Muscle layer of duodenum (tissue), 2 donors: ENCODE measurements around the gene GRIN2D.

Experiments
- H3K27ac ChIP-seq: one replicate; pipeline ENCODE4 v1.7.0; 2013; ENCODE audit warnings: mild to moderate bottlenecking, low read length
- H3K27me3 ChIP-seq: one replicate; pipeline ENCODE4 v1.7.0; 2013; ENCODE audit warnings: low read depth, mild to moderate bottlenecking, control low read depth, low read length
- H3K36me3 ChIP-seq, 2 donors: one replicate each; pipeline ENCODE4 v1.7.0; 2013; ENCODE audit warnings: low read length in 2 of 2, control low read depth in 1 of 2, mild to moderate bottlenecking in 1 of 2; ENCODE audit not compliant: insufficient read depth in 2 of 2, control insufficient read depth in 1 of 2
- H3K4me1 ChIP-seq, 2 donors: one replicate each; pipeline ENCODE4 v1.7.0; 2013; ENCODE audit warnings: low read length in 2 of 2, mild to moderate bottlenecking in 2 of 2, control low read depth in 1 of 2, moderate library complexity in 1 of 2; ENCODE audit not compliant: insufficient read depth in 2 of 2, control insufficient read depth in 1 of 2
- H3K4me3 ChIP-seq, 2 donors: one replicate each; pipeline ENCODE4 v1.7.0; 2013; ENCODE audit warnings: low read length in 2 of 2, low read depth in 1 of 2, mild to moderate bottlenecking in 1 of 2
- H3K9me3 ChIP-seq, 2 donors: one replicate each; pipeline ENCODE4 v1.7.0; 2013; ENCODE audit warnings: low read length in 2 of 2, control low read depth in 1 of 2, mild to moderate bottlenecking in 1 of 2; ENCODE audit not compliant: control insufficient read depth in 1 of 2
- donor health status: healthy.

Gene GRIN2D

DNA sequence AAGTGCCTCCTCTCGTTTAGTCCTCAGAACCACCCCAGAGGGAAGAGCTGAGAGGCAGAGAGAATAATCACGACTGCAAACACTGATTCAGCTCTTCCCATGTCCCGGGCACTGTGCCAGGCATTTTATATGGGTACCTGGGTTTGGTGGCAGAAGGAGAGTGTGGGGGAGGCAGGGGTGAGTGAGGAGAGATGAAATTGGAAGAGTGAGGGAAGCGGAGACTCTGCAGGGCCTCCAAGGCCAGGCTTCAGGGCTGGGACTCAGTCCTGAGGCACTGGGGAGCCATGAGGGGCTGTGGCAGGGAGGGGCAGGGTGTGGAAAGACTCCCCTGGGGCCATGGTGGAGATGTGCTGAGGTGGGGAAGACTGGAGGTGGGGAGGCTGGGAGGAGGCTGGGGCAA is 20.6 kb upstream of the GRIN2D start:
- no peak overlapping the region for H3K27ac ChIP-seq
- no peak overlapping the region for H3K4me3 ChIP-seq
- no peaks in the 10 kb centered on the region for H3K4me1 ChIP-seq
- H3K9me3 ChIP-seq = no peaks in the 10 kb centered on the region
- H3K36me3 ChIP-seq = no peaks in the 10 kb centered on the region
- H3K27me3 ChIP-seq = no peaks in the 10 kb centered on the region

- Histone ChIP-seq H3K36me3 (no peaks in the 10 kb centered on the region), H3K4me1 (no peaks in the 10 kb centered on the region), H3K4me3 (no peak overlapping the region), H3K27me3 (no peaks in the 10 kb centered on the region), H3K27ac (no peak overlapping the region), H3K9me3 (no peaks in the 10 kb centered on the region)
Observed at GRCh38 chr19:48373567-48373966, 19.9 kb upstream of the GRIN2D start.

- no peak overlapping the region for H3K4me3 ChIP-seq
- no peaks in the 10 kb centered on the region for H3K9me3 ChIP-seq
- H3K4me1 ChIP-seq = no peaks in the 10 kb centered on the region
Observed at GRCh38 chr19:48378194-48378570, 15.3 kb upstream of the GRIN2D start.

DNA sequence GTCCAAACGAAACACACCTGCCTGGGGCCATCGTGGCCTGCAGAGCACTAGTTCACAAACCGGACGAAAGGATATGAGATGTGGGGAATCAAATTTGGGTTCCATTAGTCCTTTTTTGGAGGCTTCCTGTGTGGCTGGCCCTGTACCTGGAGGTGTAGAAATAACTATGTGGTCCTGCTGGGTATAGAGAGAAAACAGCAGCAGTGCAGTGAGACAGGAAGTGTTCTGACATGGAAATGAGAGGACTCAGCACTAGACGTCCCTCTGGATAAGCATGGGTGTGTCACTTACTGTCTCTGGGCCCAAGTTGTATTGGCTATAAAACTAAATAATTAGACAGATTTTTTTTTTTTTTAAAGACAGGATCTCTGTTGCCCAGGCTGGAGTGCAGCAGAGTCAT is 14.4 kb upstream of the GRIN2D start:
- no peaks in the 10 kb centered on the region for H3K4me1 ChIP-seq
- H3K9me3 ChIP-seq = no peaks in the 10 kb centered on the region
- H3K27ac ChIP-seq = no peak overlapping the region
- no peak overlapping the region for H3K4me3 ChIP-seq
- no peaks in the 10 kb centered on the region for H3K27me3 ChIP-seq
- H3K36me3 ChIP-seq = peaks cover 11 to 31% of the 10 kb centered on the region in 2 donors

More at GRCh38 chr19:48378194-48378570, 15.3 kb upstream of the GRIN2D start:
- Histone ChIP-seq H3K27me3 (no peaks in the 10 kb centered on the region), H3K27ac (no peak overlapping the region), H3K36me3 (peaks cover 7 to 22% of the 10 kb centered on the region in 2 donors)

DNA sequence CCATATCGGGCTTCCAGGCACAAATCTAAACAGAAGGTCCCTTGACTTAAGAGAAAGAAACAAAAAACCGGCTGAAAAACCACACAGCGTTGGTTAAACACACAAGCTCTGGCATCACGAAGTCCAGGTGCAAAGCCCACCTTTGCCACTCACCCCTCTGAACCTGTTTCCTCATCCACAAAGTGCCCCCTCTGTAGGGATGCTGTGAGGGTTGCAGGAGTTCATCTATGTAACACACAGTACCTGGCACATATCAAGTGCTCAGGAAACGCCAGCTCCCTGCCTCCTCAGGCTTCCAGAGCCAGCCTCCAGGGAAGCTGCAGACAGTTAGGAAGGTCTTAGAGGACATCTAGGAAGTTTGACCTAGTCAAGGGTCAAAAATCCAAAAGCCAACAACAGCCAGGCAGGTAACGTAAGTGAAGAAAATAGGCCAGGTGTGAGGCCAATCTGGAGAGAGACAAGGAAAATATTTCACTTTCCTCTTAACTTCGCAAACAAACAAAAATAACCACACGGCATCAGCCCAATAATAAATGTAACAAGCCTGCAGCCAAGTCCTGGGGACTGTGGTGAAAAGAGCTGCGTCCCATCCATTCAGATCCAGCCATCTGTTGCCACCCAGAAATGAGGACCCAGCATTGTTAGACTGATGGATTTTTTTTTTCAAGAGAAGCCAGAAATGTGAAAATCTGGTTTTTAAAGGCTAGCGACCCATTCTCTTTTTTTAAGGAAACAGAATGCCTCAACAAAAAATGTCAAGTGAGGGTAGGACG is 12.1 kb upstream of the GRIN2D start:
- Histone ChIP-seq H3K9me3 (no peaks in the 10 kb centered on the region), H3K27ac (no peak overlapping the region), H3K4me3 (no peak overlapping the region), H3K36me3 (peaks cover 26 to 53% of the 10 kb centered on the region in 2 donors), H3K4me1 (no peaks in the 10 kb centered on the region), H3K27me3 (no peaks in the 10 kb centered on the region)

GRCh38 chr19:48382286-48382685 is 11.2 kb upstream of the GRIN2D start:
- Histone ChIP-seq H3K4me1 (no peaks in the 10 kb centered on the region), H3K27ac (no peak overlapping the region), H3K36me3 (peaks cover 33 to 62% of the 10 kb centered on the region in 2 donors), H3K9me3 (no peaks in the 10 kb centered on the region), H3K27me3 (no peaks in the 10 kb centered on the region), H3K4me3 (no peak overlapping the region)

- H3K9me3 ChIP-seq = no peaks in the 10 kb centered on the region
- H3K36me3 ChIP-seq = peaks cover 38 to 78% of the 10 kb centered on the region in 2 donors
- H3K4me1 ChIP-seq = peaks cover 0 to 11% of the 10 kb centered on the region in 2 donors
- H3K4me3 ChIP-seq = no peak overlapping the region
- no peak overlapping the region for H3K27ac ChIP-seq
- H3K27me3 ChIP-seq = no peaks in the 10 kb centered on the region
Observed at GRCh38 chr19:48385461-48386087, 7.9 kb upstream of the GRIN2D start.

DNA sequence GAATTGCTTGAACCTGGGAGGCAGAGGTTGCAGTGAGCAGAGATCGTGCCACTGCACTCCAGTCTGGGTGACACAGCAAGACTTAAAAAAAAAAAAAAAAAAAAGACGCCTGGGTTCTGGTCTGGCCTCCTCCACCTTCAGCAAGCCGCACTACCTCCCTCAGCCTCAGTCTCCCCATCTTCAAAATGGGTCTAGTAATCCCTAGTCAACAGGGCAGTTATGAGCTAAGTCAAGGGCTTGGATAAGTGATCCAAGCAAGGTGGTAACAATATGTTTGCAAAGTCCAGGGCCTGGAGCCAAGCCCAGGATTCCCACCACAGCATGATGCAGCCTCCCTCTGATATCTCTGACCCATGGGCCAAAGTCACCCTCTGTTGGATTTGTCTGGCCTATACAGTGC is 6.5 kb upstream of the GRIN2D start:
- peaks cover 0 to 11% of the 10 kb centered on the region in 2 donors for H3K4me1 ChIP-seq
- H3K4me3 ChIP-seq = no peak overlapping the region
- H3K27me3 ChIP-seq = no peaks in the 10 kb centered on the region
- H3K9me3 ChIP-seq = no peaks in the 10 kb centered on the region
- H3K27ac ChIP-seq = no peak overlapping the region
- H3K36me3 ChIP-seq = peaks cover 31 to 68% of the 10 kb centered on the region in 2 donors

- peaks cover 0 to 24% of the 10 kb centered on the region in 2 donors for H3K4me1 ChIP-seq
- H3K4me3 ChIP-seq = peak overlapping the region; percentile 76 to 96
- no peaks in the 10 kb centered on the region for H3K9me3 ChIP-seq
- H3K27ac ChIP-seq = peak overlapping the region; percentile 96
- peaks cover 18 to 33% of the 10 kb centered on the region in 2 donors for H3K36me3 ChIP-seq
- peaks cover 23% of the 10 kb centered on the region for H3K27me3 ChIP-seq
Observed at GRCh38 chr19:48390188-48391099, 3.0 kb upstream of the GRIN2D start.

DNA sequence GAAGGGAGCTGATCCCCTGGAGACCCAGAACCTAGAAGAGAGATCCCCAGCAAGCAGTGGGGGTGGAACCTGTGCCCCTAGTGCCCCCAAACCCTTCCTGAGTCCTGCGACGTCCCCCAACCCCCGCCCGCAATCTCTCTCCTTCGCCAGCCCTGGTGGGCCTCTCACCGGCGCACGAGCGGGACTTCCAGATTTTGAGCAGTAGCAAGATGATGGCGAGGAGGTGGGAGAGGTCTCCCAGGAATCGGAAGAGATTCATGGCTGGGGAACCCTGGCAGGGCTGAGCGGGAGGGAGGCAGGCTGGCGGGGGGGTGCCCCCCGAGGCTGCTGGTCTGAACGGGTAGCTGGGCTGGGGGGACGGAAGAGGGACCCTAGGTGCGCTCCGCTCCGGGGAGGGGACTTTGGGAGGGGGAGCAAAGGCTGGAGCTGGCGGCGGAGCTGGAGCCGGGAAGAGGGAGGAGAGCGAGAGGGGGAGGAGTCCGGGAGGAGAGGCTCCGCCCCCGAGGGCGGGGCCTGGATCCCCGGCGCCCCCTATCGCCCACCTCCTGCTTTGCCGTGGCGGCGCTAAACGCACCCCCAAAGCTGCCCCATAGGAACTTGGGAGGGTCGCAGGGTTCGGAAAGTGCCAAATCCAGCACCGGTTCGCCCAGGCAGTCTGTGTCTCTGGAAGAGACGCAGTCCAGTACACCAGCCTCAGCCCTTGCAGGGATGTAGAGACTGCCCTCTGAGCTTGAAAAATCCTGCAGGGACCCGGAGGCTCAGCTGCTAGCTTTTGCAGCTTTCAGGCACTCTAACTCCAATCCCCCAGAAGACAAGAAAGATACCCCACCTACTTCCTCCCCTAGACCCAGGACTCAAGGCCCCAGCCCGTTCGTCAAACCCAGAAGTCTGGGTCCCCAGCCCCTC is 2.1 kb upstream of the GRIN2D start, which contains the start of gene KDELR1:
KDELR1 (minus strand) TSS at position 452 of the 906 bp plus-strand sequence; CDS start at position 259, 193 bp downstream.
- H3K4me1 ChIP-seq = peaks cover 0 to 24% of the 10 kb centered on the region in 2 donors

More for the DNA sequence above, 2.1 kb upstream of the GRIN2D start, which contains the start of gene KDELR1:
- H3K27me3 ChIP-seq = peaks cover 32% of the 10 kb centered on the region
- no peaks in the 10 kb centered on the region for H3K9me3 ChIP-seq
- H3K36me3 ChIP-seq = peaks cover 12 to 25% of the 10 kb centered on the region in 2 donors
- peak within 1 kb of the TSS; percentile 76 to 96 for H3K4me3 ChIP-seq
- H3K27ac ChIP-seq = peak within 1 kb of the TSS; percentile 96
